Liver (tissue), 9 donors: ENCODE data around the gene NEK2. TPM values are rescaled to one million over a fixed set of nuclear protein-coding genes. Genes with fewer than 3 reads are reported as not detected.
A peak's percentile ranks its signal among the peaks of the same experiment; 100 is the strongest.
"Not testable (repeated sequence)": the region's sequence is repeated elsewhere in the genome, so short reads cannot be mapped to it uniquely, and the experiment has no call there.

ENCODE experiments used
- DNase-seq: peaks from one replicate; pipeline ENCODE4 v3.0.0-alpha.2; 2017; ENCODE audit warnings: low spot score
- H3K27ac ChIP-seq, 2 donors: one replicate each; pipeline ENCODE4 v1.7.0; 2013; ENCODE audit warnings: inconsistent platforms in 2 of 2, low read length in 2 of 2, control low read depth in 1 of 2, low read depth in 1 of 2, mild to moderate bottlenecking in 1 of 2
- H3K27me3 ChIP-seq, 4 donors: one replicate each; pipeline versions ENCODE4 v1.6.1 to v1.7.0; 2013; ENCODE audit warnings: low read length in 3 of 4, inconsistent platforms in 1 of 4, mild to moderate bottlenecking in 1 of 4, moderate library complexity in 1 of 4; ENCODE audit not compliant: control insufficient read depth in 4 of 4, insufficient read depth in 4 of 4
- H3K36me3 ChIP-seq, 4 donors: one replicate each; pipeline versions ENCODE4 v1.6.1 to v1.7.0; 2013; ENCODE audit warnings: low read length in 3 of 4, mild to moderate bottlenecking in 3 of 4, low read depth in 1 of 4, moderate library complexity in 1 of 4; ENCODE audit not compliant: control insufficient read depth in 4 of 4, insufficient read depth in 3 of 4
- H3K4me1 ChIP-seq, 4 donors: one replicate each; pipeline versions ENCODE4 v1.6.1 to v1.7.0; 2013; ENCODE audit warnings: low read length in 3 of 4, mild to moderate bottlenecking in 3 of 4, moderate library complexity in 1 of 4; ENCODE audit not compliant: control insufficient read depth in 4 of 4, insufficient read depth in 4 of 4
- H3K4me3 ChIP-seq, 3 donors: one replicate each; pipeline versions ENCODE4 v1.6.1 to v1.7.0; 2013; ENCODE audit warnings: low read length in 3 of 3, control low read depth in 1 of 3, low read depth in 1 of 3, mild to moderate bottlenecking in 1 of 3
- H3K9ac ChIP-seq, 2 donors: one replicate each; pipeline ENCODE4 v1.7.0; 2013; ENCODE audit warnings: low read length in 2 of 2, mild to moderate bottlenecking in 2 of 2, moderate library complexity in 2 of 2, control low read depth in 1 of 2, low read depth in 1 of 2
- H3K9me3 ChIP-seq, 4 donors: one replicate each; pipeline versions ENCODE4 v1.6.1 to v1.7.0; 2013; ENCODE audit warnings: low read length in 3 of 4; ENCODE audit not compliant: control insufficient read depth in 4 of 4
- ATF3 ChIP-seq: IDR thresholded peaks from 2 replicates; pipeline ENCODE4 v1.6.1; 2016; ENCODE audit warnings: antibody characterized with exemption
- CTCF ChIP-seq: fragments of 150-350 bp; IDR thresholded peaks from 2 replicates; pipeline ENCODE4 v1.5.1; 2017; ENCODE audit warnings: improper control_type of control experiment, low read depth, low read length; ENCODE audit not compliant: missing input control
- EGR1 ChIP-seq, 2 donors: IDR thresholded peaks; 2 replicates each; pipeline ENCODE4 v1.6.1; 2016 to 2018; ENCODE audit warnings: antibody characterized with exemption in 2 of 2, low read depth in 2 of 2
- FOXA1 ChIP-seq: IDR thresholded peaks from 2 replicates; pipeline ENCODE4 v1.6.1; 2016; ENCODE audit warnings: antibody characterized with exemption
- FOXA2 ChIP-seq: IDR thresholded peaks from 2 replicates; pipeline ENCODE4 v1.6.1; 2016; ENCODE audit warnings: antibody characterized with exemption
- GABPA ChIP-seq, 2 donors: IDR thresholded peaks in 1 of 2; conservative IDR thresholded peaks in 1 of 2; 2 replicates each; pipeline ENCODE4 v1.6.1; 2016; ENCODE audit warnings: antibody characterized with exemption in 2 of 2, mild to moderate bottlenecking in 1 of 2, moderate library complexity in 1 of 2
- HNF4A ChIP-seq, 2 donors: conservative IDR thresholded peaks; 2 replicates each; pipeline ENCODE4 v1.6.1; 2016; ENCODE audit warnings: antibody characterized with exemption in 2 of 2, mild to moderate bottlenecking in 2 of 2
- HNF4G ChIP-seq: IDR thresholded peaks from 2 replicates; pipeline ENCODE4 v1.6.1; 2016; ENCODE audit warnings: antibody characterized with exemption
- JUND ChIP-seq, 2 donors: IDR thresholded peaks; 2 replicates each; pipeline ENCODE4 v1.6.1; 2016; ENCODE audit warnings: antibody characterized with exemption in 2 of 2
- MAX ChIP-seq: IDR thresholded peaks from 2 replicates; pipeline ENCODE4 v1.6.1; 2016; ENCODE audit warnings: antibody characterized with exemption
- NR2F2 ChIP-seq: IDR thresholded peaks from 2 replicates; pipeline ENCODE4 v1.6.1; 2016; ENCODE audit warnings: antibody characterized with exemption
- RAD21 ChIP-seq, 2 donors: IDR thresholded peaks; 2 replicates each; pipeline ENCODE4 v1.6.1; 2016; ENCODE audit warnings: antibody characterized with exemption in 2 of 2, mild to moderate bottlenecking in 2 of 2
- REST ChIP-seq: IDR thresholded peaks from 2 replicates; pipeline ENCODE4 v1.6.1; 2016; ENCODE audit warnings: antibody characterized with exemption, mild to moderate bottlenecking
- RXRA ChIP-seq, 2 donors: IDR thresholded peaks; 2 replicates each; pipeline ENCODE4 v1.6.1; 2017 to 2018; ENCODE audit warnings: antibody characterized with exemption in 2 of 2, mild to moderate bottlenecking in 1 of 2
- TAF1 ChIP-seq: conservative IDR thresholded peaks from 2 replicates; pipeline ENCODE4 v1.6.1; 2016; ENCODE audit warnings: antibody characterized with exemption, mild to moderate bottlenecking
- ZBTB33 ChIP-seq: IDR thresholded peaks from 2 replicates; pipeline ENCODE4 v1.6.1; 2016; ENCODE audit warnings: antibody characterized with exemption
- WGBS: extraction: QIAGEN DNeasy Blood & Tissue Kit; methylation state at CpG from one replicate; pipeline ENCODE4 v1.1.7; 2013; 5-methylcytosine and 5-hydroxymethylcytosine counted together
- polyA plus RNA-seq, 2 donors: library from polyadenylated mRNA; stranded (reverse) in 1 of 2; unstranded in 1 of 2; fragments of 200-250 nt in 1 of 2; fragments of >200 nt in 1 of 2; fragmentation: Nextera tagmentation in 1 of 2; extraction: Ambion mirVana in 1 of 2; gene quantifications; one replicate each; pipeline versions ENCODE4 v1.2.1 to v1.2.3, GENCODE V29; 2013 to 2015
- total RNA-seq, 2 donors: library from RNA; depleted of rRNA; stranded (reverse); fragments of >200 nt; gene quantifications; one replicate each; pipeline ENCODE4 v1.2.3, GENCODE V29; 2014
- donor health status: healthy.
- donor health status: healthy.
- donor health status: healthy.
- donor health status: healthy.
- donor health status: healthy.

NEK2 gene
- total and polyA plus RNA-seq, 4 donors: 0.29 to 25.7 (median 1.3) TPM; not detected in 1

GRCh38 chr1:211646566-211646965, 28.9 kb downstream of the NEK2 start:
- TF ChIP-seq GABPA (IDR thresholded peaks at IDR 0.05 in 1 of 2, conservative IDR thresholded peaks at IDR 0.05 in 1 of 2) (no peak), RXRA (IDR thresholded peaks at IDR 0.05) (no peak), HNF4A (conservative IDR thresholded peaks at IDR 0.05) (no peak), TAF1 (no peak), FOXA2 (no peak), CTCF (no peak), EGR1 (IDR thresholded peaks at IDR 0.05; ENCODE audit: low read depth in 2 of 2) (no peak), RAD21 (IDR thresholded peaks at IDR 0.05) (no peak), JUND (IDR thresholded peaks at IDR 0.05) (no peak), FOXA1 (no peak), HNF4G (no peak), REST (no peak), MAX (no peak)
- no peak overlapping the region for H3K27ac ChIP-seq
- H3K9ac ChIP-seq: no peak overlapping the region
- DNase-seq: no peak
- peaks cover 8 to 35% (median 17%) of the 10 kb centered on the region in 4 donors for H3K4me1 ChIP-seq
- H3K27me3 ChIP-seq: no peaks in the 10 kb centered on the region
- H3K4me3 ChIP-seq: no peak overlapping the region
- no peaks in the 10 kb centered on the region for H3K36me3 ChIP-seq
- WGBS: 87% methylated on average over 1 of the region's 1 CpG
- no peaks in the 10 kb centered on the region for H3K9me3 ChIP-seq

GRCh38 chr1:211645601-211646000, 29.8 kb downstream of the NEK2 start:
- H3K36me3 ChIP-seq, H3K9me3 ChIP-seq, H3K4me3 ChIP-seq, H3K27ac ChIP-seq, DNase-seq, H3K27me3 ChIP-seq, H3K9ac ChIP-seq: not testable (repeated sequence)
- peak in 1 of 2 donors; percentile 9 for TF ChIP-seq HNF4A (conservative IDR thresholded peaks at IDR 0.05)
- H3K4me1 ChIP-seq: peaks cover 8 to 35% (median 17%) of the 10 kb centered on the region in 4 donors
- WGBS: 57% methylated on average over 5 of the region's 5 CpGs

- H3K4me3 ChIP-seq: no peak overlapping the region
- no peak for DNase-seq
- H3K4me1 ChIP-seq: peaks cover 10 to 39% (median 21%) of the 10 kb centered on the region in 4 donors
- no peaks in the 10 kb centered on the region for H3K36me3 ChIP-seq
- no peak overlapping the region for H3K9ac ChIP-seq
- peak overlapping the region; percentile 72 to 77 for H3K27ac ChIP-seq
- no peaks in the 10 kb centered on the region for H3K9me3 ChIP-seq
- WGBS: 52% methylated on average over 2 of the region's 2 CpGs
- H3K27me3 ChIP-seq: no peaks in the 10 kb centered on the region
- TF ChIP-seq EGR1 (IDR thresholded peaks at IDR 0.05; ENCODE audit: low read depth in 2 of 2) (no peak), GABPA (IDR thresholded peaks at IDR 0.05 in 1 of 2, conservative IDR thresholded peaks at IDR 0.05 in 1 of 2) (no peak), REST (no peak), HNF4A (conservative IDR thresholded peaks at IDR 0.05) (peak; percentile 70 to 80), ATF3 (no peak), JUND (IDR thresholded peaks at IDR 0.05) (peak in 1 of 2 donors; percentile 26), NR2F2 (no peak), ZBTB33 (no peak), RAD21 (IDR thresholded peaks at IDR 0.05) (peak in 1 of 2 donors; percentile 9)
Observed at GRCh38 chr1:211644653-211645052, 30.8 kb downstream of the NEK2 start.
